HepG2 (cell line): Measurements from ENCODE around the gene PKP3. TPM values are rescaled to one million over a fixed set of nuclear protein-coding genes. Genes with fewer than 3 reads are reported as not detected.

Experiments
- CEBPB ChIP-seq: IDR thresholded peaks from 2 replicates; pipeline ENCODE4 v1.6.1; 2011; ENCODE audit warnings: low read depth, low read length, improper control_type of control experiment, borderline replicate concordance
- KLF16 ChIP-seq, 2 experiments: sonication (generic) in 1 of 2; formaldehyde crosslinking in 1 of 2; IDR thresholded peaks; 2 replicates each; pipeline versions ENCODE4 v1.6.1 to v1.8.0; 2016 to 2023; ENCODE audit warnings: missing genetic modification reagents in 2 of 2, missing compliant biosample characterization in 1 of 2
- NFE2L1 ChIP-seq: sonication (generic); formaldehyde crosslinking; IDR thresholded peaks from 2 replicates; pipeline ENCODE4 v1.4.0; 2020; ENCODE audit warnings: missing genetic modification reagents, mild to moderate bottlenecking, borderline replicate concordance
- NFKB2 ChIP-seq: sonication (generic); formaldehyde crosslinking; IDR thresholded peaks from 2 replicates; pipeline ENCODE4 v1.4.0; 2020; ENCODE audit warnings: missing genetic modification reagents, borderline replicate concordance
- NFKBIZ ChIP-seq: IDR thresholded peaks from 2 replicates; pipeline ENCODE4 v1.6.1; 2018; ENCODE audit warnings: missing genetic modification reagents, missing compliant biosample characterization
- PHF21A ChIP-seq: sonication (generic); formaldehyde crosslinking; IDR thresholded peaks from 2 replicates; pipeline ENCODE4 v1.5.0; 2020; ENCODE audit warnings: mild to moderate bottlenecking, missing genetic modification reagents
- RBFOX2 ChIP-seq: fragments of 200-400 bp; formaldehyde crosslinking; IDR thresholded peaks from 2 replicates; pipeline ENCODE4 v1.6.1; 2017; ENCODE audit warnings: low read depth, mild to moderate bottlenecking, low read length
- SOX6 ChIP-seq, 2 experiments: fragments of 450-650 bp in 1 of 2; sonication (generic) in 1 of 2; formaldehyde crosslinking in 1 of 2; IDR thresholded peaks; 2 replicates each; pipeline versions ENCODE4 v1.4.0 to v1.6.1; 2017 to 2020; ENCODE audit warnings: antibody characterized with exemption in 1 of 2, mild to moderate bottlenecking in 1 of 2, missing genetic modification reagents in 1 of 2
- TAF1 ChIP-seq: sonication (generic); formaldehyde crosslinking; IDR thresholded peaks from 2 replicates; pipeline ENCODE4 v1.4.0; 2020; ENCODE audit warnings: missing genetic modification reagents
- ZFP82 ChIP-seq: sonication (generic); formaldehyde crosslinking; IDR thresholded peaks from 2 replicates; pipeline ENCODE4 v1.5.1; 2020; ENCODE audit warnings: mild to moderate bottlenecking, missing genetic modification reagents, borderline replicate concordance
- ZFX ChIP-seq: sonication (generic); formaldehyde crosslinking; IDR thresholded peaks from 2 replicates; pipeline ENCODE4 v1.4.0; 2020; ENCODE audit warnings: mild to moderate bottlenecking, low read depth, missing genetic modification reagents, moderate library complexity
- ZNF501 ChIP-seq: sonication (generic); formaldehyde crosslinking; IDR thresholded peaks from 2 replicates; pipeline ENCODE4 v1.5.1; 2020; ENCODE audit warnings: mild to moderate bottlenecking, moderate library complexity, missing genetic modification reagents
- ZNF552 ChIP-seq: sonication (generic); formaldehyde crosslinking; IDR thresholded peaks from 2 replicates; pipeline ENCODE4 v1.9.0; 2022; ENCODE audit warnings: missing genetic modification reagents, mild to moderate bottlenecking, borderline replicate concordance
- polyA plus RNA-seq, 8 experiments: library from polyadenylated mRNA; depleted of rRNA in 3 of 8; stranded (reverse) in 7 of 8; unstranded in 1 of 8; fragments of >200 nt; fragmentation: Illumina TruSeq in 4 of 8; extraction: Trizol in 4 of 8; gene quantifications; 2 replicates each; pipeline versions ENCODE4 v1.2.1 to v1.2.3, GENCODE V29; 2011 to 2016; ENCODE audit warnings: low read depth in 4 of 8, missing spikeins in 1 of 8, mixed read lengths in 1 of 8; ENCODE audit not compliant: insufficient read depth in 1 of 8
- total RNA-seq, 5 experiments: library from RNA; depleted of rRNA; stranded (reverse); fragments of >200 nt; fragmentation: Illumina TruSeq; extraction: Trizol; gene quantifications; 2 replicates each; pipeline ENCODE4 v1.2.3, GENCODE V29; 2016; ENCODE audit warnings: low read depth in 1 of 5
- TF ChIP-seq, protein P1 (sequence below): sonication (generic); formaldehyde crosslinking; IDR thresholded peaks from 2 replicates; pipeline ENCODE4 v1.4.0; 2020; ENCODE audit warnings: mild to moderate bottlenecking, missing genetic modification reagents
- TF ChIP-seq, protein P2 (sequence below): sonication (generic); formaldehyde crosslinking; IDR thresholded peaks from 2 replicates; pipeline ENCODE4 v1.4.0; 2020; ENCODE audit warnings: missing genetic modification reagents
- TF ChIP-seq, protein P3 (sequence below), 2 experiments: sonication (generic) in 1 of 2; formaldehyde crosslinking in 1 of 2; IDR thresholded peaks; 2 replicates each; pipeline versions ENCODE4 v1.4.0 to v1.6.1; 2016 to 2020; ENCODE audit warnings: borderline replicate concordance in 1 of 2, low read depth in 1 of 2, mild to moderate bottlenecking in 1 of 2, missing genetic modification reagents in 1 of 2
- TF ChIP-seq, protein P4 (sequence below): sonication (generic); formaldehyde crosslinking; IDR thresholded peaks from 2 replicates; pipeline ENCODE4 v1.4.0; 2020; ENCODE audit warnings: low read depth, missing genetic modification reagents

The PKP3 gene
- total and polyA plus RNA-seq, 2 of the 13 experiments (the other 11 are each of a cell fraction or from before 2014, with no cell fraction given), result 18.0 to 28.7 TPM

DNA sequence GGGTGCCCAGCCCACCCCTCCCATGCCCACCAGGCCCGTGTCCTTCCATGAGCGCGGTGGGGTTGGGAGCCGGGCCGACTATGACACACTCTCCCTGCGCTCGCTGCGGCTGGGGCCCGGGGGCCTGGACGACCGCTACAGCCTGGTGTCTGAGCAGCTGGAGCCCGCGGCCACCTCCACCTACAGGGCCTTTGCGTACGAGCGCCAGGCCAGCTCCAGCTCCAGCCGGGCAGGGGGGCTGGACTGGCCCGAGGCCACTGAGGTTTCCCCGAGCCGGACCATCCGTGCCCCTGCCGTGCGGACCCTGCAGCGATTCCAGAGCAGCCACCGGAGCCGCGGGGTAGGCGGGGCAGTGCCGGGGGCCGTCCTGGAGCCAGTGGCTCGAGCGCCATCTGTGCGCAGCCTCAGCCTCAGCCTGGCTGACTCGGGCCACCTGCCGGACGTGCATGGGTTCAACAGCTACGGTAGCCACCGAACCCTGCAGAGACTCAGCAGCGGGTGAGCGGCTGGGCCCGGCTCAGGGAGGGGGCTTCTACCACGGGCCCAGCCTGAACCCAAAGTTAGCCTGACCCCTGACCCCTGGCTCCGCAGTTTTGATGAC lies 3.0 kb downstream of the PKP3 start (continued):
- TF ChIP-seq, protein P1, sequence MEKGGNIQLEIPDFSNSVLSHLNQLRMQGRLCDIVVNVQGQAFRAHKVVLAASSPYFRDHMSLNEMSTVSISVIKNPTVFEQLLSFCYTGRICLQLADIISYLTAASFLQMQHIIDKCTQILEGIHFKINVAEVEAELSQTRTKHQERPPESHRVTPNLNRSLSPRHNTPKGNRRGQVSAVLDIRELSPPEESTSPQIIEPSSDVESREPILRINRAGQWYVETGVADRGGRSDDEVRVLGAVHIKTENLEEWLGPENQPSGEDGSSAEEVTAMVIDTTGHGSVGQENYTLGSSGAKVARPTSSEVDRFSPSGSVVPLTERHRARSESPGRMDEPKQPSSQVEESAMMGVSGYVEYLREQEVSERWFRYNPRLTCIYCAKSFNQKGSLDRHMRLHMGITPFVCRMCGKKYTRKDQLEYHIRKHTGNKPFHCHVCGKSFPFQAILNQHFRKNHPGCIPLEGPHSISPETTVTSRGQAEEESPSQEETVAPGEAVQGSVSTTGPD, result no peak
- TF ChIP-seq ZNF501 (CRISPR knock-in tag) (peak; percentile 84; the same call in 1 of the 2 replicates), KLF16 (CRISPR knock-in tag; IDR thresholded peaks at IDR 0.05) (peak in 1 of 2 experiments; percentile 18; a peak in 1 of 4 replicates), PHF21A (CRISPR knock-in tag) (peak; percentile 56), NFKB2 (no peak), RBFOX2 (peak; percentile 73), NFKBIZ (no peak), ZFX (CRISPR knock-in tag) (peak; percentile 68; the same call in 1 of the 2 replicates), CEBPB (no peak), ZNF552 (CRISPR knock-in tag) (peak; percentile 76; the same call in 1 of the 2 replicates), NFE2L1 (CRISPR knock-in tag) (no peak), ZFP82 (CRISPR knock-in tag) (no peak), SOX6 (IDR thresholded peaks at IDR 0.05) (no peak), SOX6 (CRISPR knock-in tag; IDR thresholded peaks at IDR 0.05) (peak; percentile 15; the same call in 1 of the 2 replicates), TAF1 (CRISPR knock-in tag) (peak; percentile 27; the same call in 1 of the 2 replicates)
- TF ChIP-seq, protein P2, sequence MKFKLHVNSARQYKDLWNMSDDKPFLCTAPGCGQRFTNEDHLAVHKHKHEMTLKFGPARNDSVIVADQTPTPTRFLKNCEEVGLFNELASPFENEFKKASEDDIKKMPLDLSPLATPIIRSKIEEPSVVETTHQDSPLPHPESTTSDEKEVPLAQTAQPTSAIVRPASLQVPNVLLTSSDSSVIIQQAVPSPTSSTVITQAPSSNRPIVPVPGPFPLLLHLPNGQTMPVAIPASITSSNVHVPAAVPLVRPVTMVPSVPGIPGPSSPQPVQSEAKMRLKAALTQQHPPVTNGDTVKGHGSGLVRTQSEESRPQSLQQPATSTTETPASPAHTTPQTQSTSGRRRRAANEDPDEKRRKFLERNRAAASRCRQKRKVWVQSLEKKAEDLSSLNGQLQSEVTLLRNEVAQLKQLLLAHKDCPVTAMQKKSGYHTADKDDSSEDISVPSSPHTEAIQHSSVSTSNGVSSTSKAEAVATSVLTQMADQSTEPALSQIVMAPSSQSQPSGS (CRISPR knock-in tag), result peak; percentile 63
- TF ChIP-seq, protein P3, sequence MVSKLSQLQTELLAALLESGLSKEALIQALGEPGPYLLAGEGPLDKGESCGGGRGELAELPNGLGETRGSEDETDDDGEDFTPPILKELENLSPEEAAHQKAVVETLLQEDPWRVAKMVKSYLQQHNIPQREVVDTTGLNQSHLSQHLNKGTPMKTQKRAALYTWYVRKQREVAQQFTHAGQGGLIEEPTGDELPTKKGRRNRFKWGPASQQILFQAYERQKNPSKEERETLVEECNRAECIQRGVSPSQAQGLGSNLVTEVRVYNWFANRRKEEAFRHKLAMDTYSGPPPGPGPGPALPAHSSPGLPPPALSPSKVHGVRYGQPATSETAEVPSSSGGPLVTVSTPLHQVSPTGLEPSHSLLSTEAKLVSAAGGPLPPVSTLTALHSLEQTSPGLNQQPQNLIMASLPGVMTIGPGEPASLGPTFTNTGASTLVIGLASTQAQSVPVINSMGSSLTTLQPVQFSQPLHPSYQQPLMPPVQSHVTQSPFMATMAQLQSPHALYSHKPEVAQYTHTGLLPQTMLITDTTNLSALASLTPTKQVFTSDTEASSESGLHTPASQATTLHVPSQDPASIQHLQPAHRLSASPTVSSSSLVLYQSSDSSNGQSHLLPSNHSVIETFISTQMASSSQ (IDR thresholded peaks at IDR 0.05; ENCODE audit: low read depth), result no peak
- TF ChIP-seq, protein P3 (CRISPR knock-in tag; IDR thresholded peaks at IDR 0.05; ENCODE audit: borderline replicate concordance), result no peak
- TF ChIP-seq, protein P4, sequence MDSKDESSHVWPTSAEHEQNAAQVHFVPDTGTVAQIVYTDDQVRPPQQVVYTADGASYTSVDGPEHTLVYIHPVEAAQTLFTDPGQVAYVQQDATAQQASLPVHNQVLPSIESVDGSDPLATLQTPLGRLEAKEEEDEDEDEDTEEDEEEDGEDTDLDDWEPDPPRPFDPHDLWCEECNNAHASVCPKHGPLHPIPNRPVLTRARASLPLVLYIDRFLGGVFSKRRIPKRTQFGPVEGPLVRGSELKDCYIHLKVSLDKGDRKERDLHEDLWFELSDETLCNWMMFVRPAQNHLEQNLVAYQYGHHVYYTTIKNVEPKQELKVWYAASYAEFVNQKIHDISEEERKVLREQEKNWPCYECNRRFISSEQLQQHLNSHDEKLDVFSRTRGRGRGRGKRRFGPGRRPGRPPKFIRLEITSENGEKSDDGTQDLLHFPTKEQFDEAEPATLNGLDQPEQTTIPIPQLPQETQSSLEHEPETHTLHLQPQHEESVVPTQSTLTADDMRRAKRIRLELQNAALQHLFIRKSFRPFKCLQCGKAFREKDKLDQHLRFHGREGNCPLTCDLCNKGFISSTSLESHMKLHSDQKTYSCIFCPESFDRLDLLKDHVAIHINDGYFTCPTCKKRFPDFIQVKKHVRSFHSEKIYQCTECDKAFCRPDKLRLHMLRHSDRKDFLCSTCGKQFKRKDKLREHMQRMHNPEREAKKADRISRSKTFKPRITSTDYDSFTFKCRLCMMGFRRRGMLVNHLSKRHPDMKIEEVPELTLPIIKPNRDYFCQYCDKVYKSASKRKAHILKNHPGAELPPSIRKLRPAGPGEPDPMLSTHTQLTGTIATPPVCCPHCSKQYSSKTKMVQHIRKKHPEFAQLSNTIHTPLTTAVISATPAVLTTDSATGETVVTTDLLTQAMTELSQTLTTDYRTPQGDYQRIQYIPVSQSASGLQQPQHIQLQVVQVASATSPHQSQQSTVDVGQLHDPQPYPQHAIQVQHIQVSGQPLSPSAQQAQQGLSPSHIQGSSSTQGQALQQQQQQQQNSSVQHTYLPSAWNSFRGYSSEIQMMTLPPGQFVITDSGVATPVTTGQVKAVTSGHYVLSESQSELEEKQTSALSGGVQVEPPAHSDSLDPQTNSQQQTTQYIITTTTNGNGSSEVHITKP (CRISPR knock-in tag), result no peak
